NB4 (cell line): Measurements from ENCODE around the gene ROBO1.

Experiments used
- POLR2A ChIP-seq: IDR thresholded peaks from 2 replicates; pipeline ENCODE4 v1.6.1; 2011; ENCODE audit warnings: mild to moderate bottlenecking; ENCODE audit not compliant: insufficient read length; ENCODE audit errors: extremely low read depth
- TF ChIP-seq, protein P1 (sequence below): IDR thresholded peaks from one replicate; pipeline ENCODE4 v1.5.1; 2012; ENCODE audit warnings: low read depth, low read length
- TF ChIP-seq, protein P2 (sequence below): IDR thresholded peaks from 2 replicates; pipeline ENCODE4 v1.6.1; 2011; ENCODE audit warnings: low read depth, low read length

DNA sequence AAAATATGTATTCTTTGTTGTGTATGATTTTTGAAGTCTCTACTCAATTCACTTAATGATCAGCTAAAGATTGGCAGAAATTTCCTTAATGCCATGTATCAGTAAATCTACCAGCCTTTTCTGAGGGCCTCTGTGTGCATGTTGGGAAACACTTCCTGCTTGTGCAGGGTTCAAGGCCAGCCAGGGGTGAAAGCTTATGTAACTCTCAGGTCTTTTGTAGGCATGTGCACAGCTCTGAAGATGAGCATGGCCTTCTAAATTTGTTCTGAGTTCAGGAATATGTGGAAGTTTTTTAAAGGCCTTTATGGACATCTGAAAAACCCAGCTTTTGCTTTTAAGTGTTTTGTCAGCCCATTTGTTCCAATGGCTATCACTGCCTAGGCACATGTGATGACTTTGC, 82.7 kb downstream of the ROBO1 start:
- TF ChIP-seq, protein P1, sequence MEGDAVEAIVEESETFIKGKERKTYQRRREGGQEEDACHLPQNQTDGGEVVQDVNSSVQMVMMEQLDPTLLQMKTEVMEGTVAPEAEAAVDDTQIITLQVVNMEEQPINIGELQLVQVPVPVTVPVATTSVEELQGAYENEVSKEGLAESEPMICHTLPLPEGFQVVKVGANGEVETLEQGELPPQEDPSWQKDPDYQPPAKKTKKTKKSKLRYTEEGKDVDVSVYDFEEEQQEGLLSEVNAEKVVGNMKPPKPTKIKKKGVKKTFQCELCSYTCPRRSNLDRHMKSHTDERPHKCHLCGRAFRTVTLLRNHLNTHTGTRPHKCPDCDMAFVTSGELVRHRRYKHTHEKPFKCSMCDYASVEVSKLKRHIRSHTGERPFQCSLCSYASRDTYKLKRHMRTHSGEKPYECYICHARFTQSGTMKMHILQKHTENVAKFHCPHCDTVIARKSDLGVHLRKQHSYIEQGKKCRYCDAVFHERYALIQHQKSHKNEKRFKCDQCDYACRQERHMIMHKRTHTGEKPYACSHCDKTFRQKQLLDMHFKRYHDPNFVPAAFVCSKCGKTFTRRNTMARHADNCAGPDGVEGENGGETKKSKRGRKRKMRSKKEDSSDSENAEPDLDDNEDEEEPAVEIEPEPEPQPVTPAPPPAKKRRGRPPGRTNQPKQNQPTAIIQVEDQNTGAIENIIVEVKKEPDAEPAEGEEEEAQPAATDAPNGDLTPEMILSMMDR: no peak
- no peak for TF ChIP-seq POLR2A
- TF ChIP-seq, protein P2, sequence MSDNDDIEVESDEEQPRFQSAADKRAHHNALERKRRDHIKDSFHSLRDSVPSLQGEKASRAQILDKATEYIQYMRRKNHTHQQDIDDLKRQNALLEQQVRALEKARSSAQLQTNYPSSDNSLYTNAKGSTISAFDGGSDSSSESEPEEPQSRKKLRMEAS: no peak
